AG04450 (cell line): ENCODE results near the gene SDK1. TPM values are rescaled to one million over a fixed set of nuclear protein-coding genes. Genes with fewer than 3 reads are reported as not detected.

Source experiments
- CTCF ChIA-PET: fragments of 300-600, 350-600 bp; formaldehyde crosslinking; extraction: SDS; loops from one replicate; lab custom pipeline; 2022; ENCODE audit warnings: antibody characterized with exemption, inconsistent platforms; lab: Charles Lee
- POLR2A ChIA-PET: fragments of 350-600 bp; formaldehyde crosslinking; extraction: SDS; loops from one replicate; lab custom pipeline; 2021; ENCODE audit warnings: antibody characterized with exemption, inconsistent platforms; lab: Yijun Ruan, JAX
- DNase-seq: peaks from one replicate; pipeline ENCODE4 v3.0.0-alpha.2; 2011; ENCODE audit warnings: low read depth, low spot score
- H3K27ac ChIP-seq: one replicate; pipeline ENCODE4 v1.5.1; 2012; ENCODE audit warnings: low read depth, low read length, control low read depth
- H3K27me3 ChIP-seq: one replicate; pipeline ENCODE4 v1.6.0; 2012; ENCODE audit warnings: low read length; ENCODE audit not compliant: control insufficient read depth, insufficient read depth
- H3K4me3 ChIP-seq: 2 replicates; pipeline ENCODE4 v1.5.1; 2011; ENCODE audit warnings: mild to moderate bottlenecking, low read depth, low read length, control low read depth
- H3K9me3 ChIP-seq: 2 replicates; pipeline ENCODE4 v1.5.1; 2012; ENCODE audit warnings: low read length; ENCODE audit not compliant: control insufficient read depth, insufficient read depth
- CTCF ChIP-seq: IDR thresholded peaks from 2 replicates; pipeline ENCODE4 v1.5.1; 2011; ENCODE audit warnings: low read depth, low read length, control low read depth, inconsistent platforms
- polyA plus RNA-seq: library from polyadenylated mRNA; depleted of rRNA; stranded (reverse); fragments of >200 nt; gene quantifications from 2 replicates; pipeline ENCODE4 v1.2.3, GENCODE V29; 2011

Gene SDK1
- polyA plus RNA-seq, 1 experiment, result 2.2 TPM

- ChIA-PET POLR2A (no interaction called here), CTCF (no interaction called here)
- Histone ChIP-seq H3K27me3 (no peaks in the 10 kb centered on the region), H3K9me3 (peaks cover 43% of the 10 kb centered on the region), H3K4me3 (no peak overlapping the region), H3K27ac (no peak overlapping the region)
- DNase-seq, result no peak
- no peak for TF ChIP-seq CTCF
Measured at GRCh38 chr7:3888096-3888495, 587.0 kb downstream of the SDK1 start.

- H3K27me3 ChIP-seq, result no peaks in the 10 kb centered on the region
- DNase-seq, result no peak
- no peak overlapping the region for H3K4me3 ChIP-seq
- no peak overlapping the region for H3K27ac ChIP-seq
- CTCF ChIA-PET, result no interaction called here
- peaks cover 24% of the 10 kb centered on the region for H3K9me3 ChIP-seq
- POLR2A ChIA-PET, result no interaction called here
- TF ChIP-seq CTCF, result no peak
Measured at GRCh38 chr7:3892157-3892556, 591.1 kb downstream of the SDK1 start.

- ChIA-PET POLR2A (no interaction called here), CTCF (no interaction called here)
- Histone ChIP-seq H3K27me3 (no peaks in the 10 kb centered on the region), H3K9me3 (peaks cover 24% of the 10 kb centered on the region), H3K27ac (no peak overlapping the region), H3K4me3 (no peak overlapping the region)
- no peak for DNase-seq
- no peak for TF ChIP-seq CTCF
Measured at GRCh38 chr7:3892686-3893085, 591.6 kb downstream of the SDK1 start.

GRCh38 chr7:3893151-3893788 lies 592.2 kb downstream of the SDK1 start:
- no peak overlapping the region for H3K4me3 ChIP-seq
- CTCF ChIA-PET, result no interaction called here

GRCh38 chr7:3893789-3894153 lies 592.7 kb downstream of the SDK1 start:
- Histone ChIP-seq H3K9me3 (peaks cover 24% of the 10 kb centered on the region), H3K27ac (no peak overlapping the region), H3K27me3 (no peaks in the 10 kb centered on the region), H3K4me3 (no peak overlapping the region)
- ChIA-PET POLR2A (no interaction called here), CTCF (no interaction called here)
- no peak for DNase-seq
- no peak for TF ChIP-seq CTCF

More at GRCh38 chr7:3893151-3893788, 592.2 kb downstream of the SDK1 start:
- DNase-seq, result no peak
- Histone ChIP-seq H3K9me3 (peaks cover 24% of the 10 kb centered on the region), H3K27ac (no peak overlapping the region), H3K27me3 (no peaks in the 10 kb centered on the region)
- no peak for TF ChIP-seq CTCF
- POLR2A ChIA-PET, result no interaction called here
